Mesenchymal stem cell (in vitro differentiated cells and primary cell): ENCODE results near the gene MYBPC2.

Experiments used
- DNase-seq: peaks from one replicate; pipeline ENCODE4 v3.0.0-alpha.2; 2013
- H2AFZ ChIP-seq: one replicate; pipeline ENCODE4 v1.6.1; 2013; ENCODE audit warnings: low read depth, mild to moderate bottlenecking, control low read depth, inconsistent platforms, low read length, moderate library complexity
- H2AK5ac ChIP-seq: 2 replicates; pipeline ENCODE4 v1.6.1; 2013; ENCODE audit warnings: low read length, moderate library complexity, mild to moderate bottlenecking, inconsistent platforms; ENCODE audit not compliant: severe bottlenecking
- H2BK120ac ChIP-seq: one replicate; pipeline ENCODE4 v1.6.1; 2013; ENCODE audit warnings: low read depth, mild to moderate bottlenecking, inconsistent platforms, low read length, moderate library complexity
- H2BK12ac ChIP-seq, 2 experiments: one replicate each; pipeline ENCODE4 v1.6.1; 2013; ENCODE audit warnings: inconsistent platforms in 2 of 2, low read length in 2 of 2, mild to moderate bottlenecking in 2 of 2, moderate library complexity in 2 of 2, control low read depth in 1 of 2
- H2BK15ac ChIP-seq: one replicate; pipeline ENCODE4 v1.6.1; 2013; ENCODE audit warnings: mild to moderate bottlenecking, low read depth, inconsistent platforms; ENCODE audit not compliant: poor library complexity, severe bottlenecking
- H2BK5ac ChIP-seq: 2 replicates; pipeline ENCODE4 v1.6.1; 2013; ENCODE audit warnings: low read depth, mild to moderate bottlenecking, low read length, control low read depth, inconsistent platforms; ENCODE audit not compliant: poor library complexity, severe bottlenecking
- H3K14ac ChIP-seq, 2 experiments: one replicate each; pipeline ENCODE4 v1.6.1; 2013; ENCODE audit warnings: inconsistent platforms in 2 of 2, low read length in 2 of 2, control low read depth in 1 of 2, mild to moderate bottlenecking in 1 of 2, moderate library complexity in 1 of 2
- H3K18ac ChIP-seq, 2 experiments: one replicate each; pipeline ENCODE4 v1.6.1; 2013; ENCODE audit warnings: inconsistent platforms in 2 of 2, low read length in 2 of 2, control low read depth in 1 of 2, low read depth in 1 of 2, mild to moderate bottlenecking in 1 of 2
- H3K23ac ChIP-seq, 2 experiments: one replicate each; pipeline ENCODE4 v1.6.1; 2013; ENCODE audit warnings: inconsistent platforms in 2 of 2, low read length in 2 of 2, mild to moderate bottlenecking in 2 of 2, moderate library complexity in 2 of 2, control low read depth in 1 of 2
- H3K27ac ChIP-seq: 2 replicates; pipeline ENCODE4 v1.5.1; 2013; ENCODE audit warnings: mild to moderate bottlenecking, moderate library complexity, low read length, control low read depth, inconsistent platforms; ENCODE audit not compliant: poor library complexity, severe bottlenecking
- H3K27me3 ChIP-seq, 2 experiments: 2 replicates each; pipeline versions ENCODE4 v1.6.1 to v1.7.0; 2013; ENCODE audit warnings: low read length in 2 of 2, mild to moderate bottlenecking in 2 of 2, moderate library complexity in 2 of 2, control low read depth in 1 of 2, inconsistent platforms in 1 of 2; ENCODE audit not compliant: control insufficient read depth in 1 of 2, insufficient read depth in 1 of 2
- H3K36me3 ChIP-seq, 2 experiments: 2 replicates each; pipeline versions ENCODE4 v1.6.1 to v1.7.0; 2013; ENCODE audit warnings: low read length in 2 of 2, control low read depth in 1 of 2, inconsistent platforms in 1 of 2, low read depth in 1 of 2, mild to moderate bottlenecking in 1 of 2; ENCODE audit not compliant: insufficient read depth in 2 of 2, control insufficient read depth in 1 of 2
- H3K4ac ChIP-seq, 2 experiments: one replicate each; pipeline ENCODE4 v1.6.1; 2013; ENCODE audit warnings: inconsistent platforms in 2 of 2, low read length in 2 of 2, mild to moderate bottlenecking in 2 of 2, moderate library complexity in 2 of 2, control low read depth in 1 of 2, low read depth in 1 of 2
- H3K4me1 ChIP-seq: 2 replicates; pipeline ENCODE4 v1.6.1; 2013; ENCODE audit warnings: low read depth, low read length, control low read depth; ENCODE audit not compliant: control insufficient read depth, insufficient read depth
- H3K4me2 ChIP-seq: 2 replicates; pipeline ENCODE4 v1.6.1; 2013; ENCODE audit warnings: low read length, mild to moderate bottlenecking, inconsistent platforms; ENCODE audit not compliant: poor library complexity, severe bottlenecking
- H3K4me3 ChIP-seq, 2 experiments: 2 replicates each; pipeline versions ENCODE4 v1.5.1 to v1.7.0; 2013; ENCODE audit warnings: low read length in 2 of 2, mild to moderate bottlenecking in 2 of 2, control low read depth in 1 of 2, low read depth in 1 of 2; ENCODE audit not compliant: insufficient read depth in 1 of 2
- H3K79me1 ChIP-seq: replicated peaks from 2 replicates; pipeline ENCODE4 v1.6.1; 2013; ENCODE audit warnings: mild to moderate bottlenecking, control low read depth, low read length, inconsistent platforms; ENCODE audit not compliant: poor library complexity, severe bottlenecking
- H3K9ac ChIP-seq: 2 replicates; pipeline ENCODE4 v1.7.0; 2013; ENCODE audit warnings: mild to moderate bottlenecking, low read length, moderate library complexity
- H3K9me3 ChIP-seq: 2 replicates; pipeline ENCODE4 v1.7.0; 2013; ENCODE audit warnings: mild to moderate bottlenecking, low read length; ENCODE audit not compliant: control insufficient read depth
- H4K8ac ChIP-seq: one replicate; pipeline ENCODE4 v1.6.1; 2013; ENCODE audit warnings: inconsistent platforms, mild to moderate bottlenecking, low read length, moderate library complexity
- H4K91ac ChIP-seq: one replicate; pipeline ENCODE4 v1.6.1; 2013; ENCODE audit warnings: mild to moderate bottlenecking, low read length, inconsistent platforms
- WGBS: methylation state at CpG from one replicate; pipeline ENCODE4 v1.1.7; 2013; ENCODE audit warnings: mixed read lengths; 5-methylcytosine and 5-hydroxymethylcytosine counted together

The MYBPC2 gene

DNA sequence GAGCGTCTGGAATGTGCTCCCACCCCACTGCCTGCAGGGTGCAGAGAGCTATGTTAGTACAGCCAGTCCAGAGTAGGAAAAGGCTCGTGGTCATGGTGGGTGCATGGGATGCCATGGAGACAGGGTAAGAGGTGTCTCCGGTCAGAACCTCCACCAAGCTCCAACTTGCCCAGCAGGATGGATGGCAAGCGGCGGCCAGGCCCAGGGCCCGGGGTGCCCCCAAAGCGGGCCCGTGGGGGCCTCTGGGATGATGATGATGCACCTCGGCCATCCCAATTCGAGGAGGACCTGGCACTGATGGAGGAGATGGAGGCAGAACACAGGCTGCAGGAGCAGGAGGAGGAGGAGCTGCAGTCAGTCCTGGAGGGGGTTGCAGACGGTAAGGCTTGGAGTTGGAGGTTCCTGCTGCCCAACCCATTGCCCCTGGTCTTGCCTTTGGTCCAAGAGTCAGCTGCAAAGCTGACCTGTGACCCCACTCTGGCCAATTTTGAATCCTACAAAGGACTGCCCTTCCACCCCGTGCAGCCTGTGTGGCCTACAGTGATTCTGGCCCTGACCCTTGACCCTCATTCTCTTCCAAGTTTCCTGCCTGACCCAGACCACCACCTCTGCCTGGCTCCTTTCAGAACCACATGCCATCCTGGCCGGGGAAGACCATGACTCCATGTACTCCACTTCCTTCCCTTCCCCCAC, 33.9 kb upstream of the MYBPC2 start:
- H3K79me1 ChIP-seq, result peaks cover 26% of the 10 kb centered on the region
- H2AK5ac ChIP-seq, result no peak overlapping the region
- H3K18ac ChIP-seq, result no peak overlapping the region

DNA sequence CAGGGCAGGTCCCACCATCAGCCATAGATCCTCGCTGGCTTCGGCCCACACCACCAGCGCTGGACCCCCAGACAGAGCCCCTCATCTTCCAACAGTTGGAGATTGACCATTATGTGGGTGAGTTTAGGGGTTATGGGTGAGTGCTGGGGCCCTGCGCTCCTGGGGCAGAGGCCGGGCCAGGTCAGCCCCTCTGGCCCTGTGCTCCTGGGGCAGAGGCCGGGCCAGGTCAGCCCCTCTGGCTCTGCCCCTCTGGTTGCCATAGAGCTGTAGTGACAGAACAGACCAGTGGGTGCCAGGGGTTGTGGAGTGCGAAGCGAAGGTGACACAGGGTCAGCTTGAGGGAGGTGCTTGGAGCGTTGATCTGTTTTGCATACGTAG, 33.3 kb upstream of the MYBPC2 start:
- Histone ChIP-seq H3K23ac (no peak overlapping the region), H2BK12ac (no peak overlapping the region), H2AFZ (no peak overlapping the region), H3K27ac (no peak overlapping the region), H4K8ac (no peak overlapping the region), H2BK120ac (no peak overlapping the region), H3K14ac (no peak overlapping the region), H3K4me2 (no peak overlapping the region), H3K9ac (no peak overlapping the region), H3K4me1 (no peaks in the 10 kb centered on the region), H4K91ac (no peak overlapping the region), H3K27me3 (no peaks in the 10 kb centered on the region), H3K36me3 (peaks cover 3 to 46% of the 10 kb centered on the region in 2 experiments), H3K4me3 (no peak overlapping the region), H3K79me1 (peaks cover 26% of the 10 kb centered on the region), H3K18ac (no peak overlapping the region), H3K9me3 (no peaks in the 10 kb centered on the region), H2AK5ac (no peak overlapping the region), H2BK5ac (no peak overlapping the region), H2BK15ac (no peak overlapping the region), H3K4ac (no peak overlapping the region)
- DNase-seq, result no peak
- 97% methylated on average over 5 of the region's 10 CpGs for WGBS

More for the DNA sequence above, 33.9 kb upstream of the MYBPC2 start:
- no peak overlapping the region for H3K23ac ChIP-seq
- no peak overlapping the region for H2BK12ac ChIP-seq
- H4K91ac ChIP-seq, result no peak overlapping the region
- no peak overlapping the region for H3K9ac ChIP-seq
- no peak overlapping the region for H3K4ac ChIP-seq
- no peak for DNase-seq
- no peak overlapping the region for H2BK120ac ChIP-seq
- no peak overlapping the region for H3K27ac ChIP-seq
- H2AFZ ChIP-seq, result no peak overlapping the region
- H3K4me2 ChIP-seq, result no peak overlapping the region
- H2BK5ac ChIP-seq, result no peak overlapping the region
- peaks cover 3 to 46% of the 10 kb centered on the region in 2 experiments for H3K36me3 ChIP-seq
- H3K4me1 ChIP-seq, result no peaks in the 10 kb centered on the region
- no peaks in the 10 kb centered on the region for H3K9me3 ChIP-seq
- no peak overlapping the region for H2BK15ac ChIP-seq
- no peaks in the 10 kb centered on the region for H3K27me3 ChIP-seq
- 89% methylated on average over 13 of the region's 13 CpGs for WGBS
- no peak overlapping the region for H3K14ac ChIP-seq
- H4K8ac ChIP-seq, result no peak overlapping the region
- no peak overlapping the region for H3K4me3 ChIP-seq

DNA sequence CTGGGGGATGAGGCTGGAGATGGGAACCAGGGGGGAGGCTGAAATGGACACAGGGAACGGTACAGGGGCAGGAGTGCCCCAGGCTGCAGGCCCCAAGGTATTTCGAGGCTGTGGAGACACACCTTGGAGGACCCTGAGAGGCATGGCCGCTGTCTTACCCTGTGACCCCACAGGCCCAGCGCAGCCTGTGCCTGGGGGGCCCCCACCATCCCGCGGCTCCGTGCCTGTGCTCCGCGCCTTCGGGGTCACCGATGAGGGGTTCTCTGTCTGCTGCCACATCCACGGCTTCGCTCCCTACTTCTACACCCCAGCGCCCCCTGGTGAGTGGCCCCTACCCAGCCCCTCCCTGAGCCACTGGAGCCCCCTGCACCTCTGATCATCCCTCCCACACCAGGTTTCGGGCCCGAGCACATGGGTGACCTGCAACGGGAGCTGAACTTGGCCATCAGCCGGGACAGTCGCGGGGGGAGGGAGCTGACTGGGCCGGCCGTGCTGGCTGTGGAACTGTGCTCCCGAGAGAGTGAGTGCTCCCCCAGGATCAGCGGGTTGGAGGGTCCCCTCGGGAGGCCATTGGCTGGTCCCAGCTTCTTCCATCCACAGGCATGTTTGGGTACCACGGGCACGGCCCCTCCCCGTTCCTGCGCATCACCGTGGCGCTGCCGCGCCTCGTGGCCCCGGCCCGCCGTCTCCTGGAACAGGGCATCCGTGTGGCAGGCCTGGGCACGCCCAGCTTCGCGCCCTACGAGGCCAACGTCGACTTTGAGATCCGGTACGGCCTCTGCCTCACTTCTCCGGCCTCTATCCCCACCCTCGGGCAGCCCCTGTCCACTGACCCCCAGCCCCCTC, 30.9 kb upstream of the MYBPC2 start:
- Histone ChIP-seq H3K4me3 (no peak overlapping the region), H4K8ac (no peak overlapping the region), H3K4me1 (no peaks in the 10 kb centered on the region), H3K36me3 (peaks cover 7 to 59% of the 10 kb centered on the region in 2 experiments), H2BK12ac (no peak overlapping the region), H4K91ac (no peak overlapping the region), H2AK5ac (no peak overlapping the region), H3K4ac (no peak overlapping the region), H3K23ac (peak overlapping the region in 1 of 2 experiments; percentile 27), H3K9me3 (no peaks in the 10 kb centered on the region), H3K14ac (no peak overlapping the region), H3K27me3 (no peaks in the 10 kb centered on the region), H3K18ac (no peak overlapping the region), H3K27ac (no peak overlapping the region), H3K9ac (no peak overlapping the region), H3K79me1 (peaks cover 23% of the 10 kb centered on the region), H3K4me2 (no peak overlapping the region), H2BK120ac (no peak overlapping the region), H2BK15ac (no peak overlapping the region), H2BK5ac (no peak overlapping the region), H2AFZ (no peak overlapping the region)
- WGBS, result 97% methylated on average over 48 of the region's 48 CpGs
- DNase-seq, result no peak

DNA sequence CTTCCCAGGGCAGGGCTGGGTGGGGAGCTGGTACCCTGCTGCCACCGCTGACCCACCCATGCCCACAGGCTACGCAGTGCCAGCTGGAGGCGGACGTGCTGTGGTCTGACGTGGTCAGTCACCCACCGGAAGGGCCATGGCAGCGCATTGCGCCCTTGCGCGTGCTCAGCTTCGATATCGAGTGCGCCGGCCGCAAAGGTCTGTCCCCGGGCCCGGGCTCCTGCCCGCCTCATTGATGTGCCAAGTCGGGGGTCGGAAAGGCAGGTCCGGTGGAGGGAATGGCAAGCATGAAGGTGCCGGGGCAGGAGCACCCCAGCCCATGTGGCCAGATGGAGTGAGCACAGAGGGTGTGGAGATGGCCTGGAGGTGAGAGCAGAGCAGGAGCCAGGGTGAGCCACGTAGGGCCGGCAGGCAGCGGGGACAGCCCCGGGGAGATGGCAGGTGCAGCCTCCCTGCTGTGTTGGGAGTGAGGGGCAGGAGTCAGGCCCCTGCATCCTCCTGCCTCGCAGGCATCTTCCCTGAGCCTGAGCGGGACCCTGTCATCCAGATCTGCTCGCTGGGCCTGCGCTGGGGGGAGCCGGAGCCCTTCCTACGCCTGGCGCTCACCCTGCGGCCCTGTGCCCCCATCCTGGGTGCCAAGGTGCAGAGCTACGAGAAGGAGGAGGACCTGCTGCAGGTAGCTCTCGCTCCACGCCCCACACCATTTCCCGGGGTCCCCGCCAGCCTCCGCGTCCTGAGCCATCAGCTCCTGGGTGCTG, 30.0 kb upstream of the MYBPC2 start:
- Histone ChIP-seq H3K79me1 (peaks cover 23% of the 10 kb centered on the region), H2BK15ac (no peak overlapping the region), H3K18ac (no peak overlapping the region), H2BK12ac (no peak overlapping the region), H3K36me3 (peaks cover 7 to 65% of the 10 kb centered on the region in 2 experiments), H2AK5ac (no peak overlapping the region), H3K27me3 (no peaks in the 10 kb centered on the region), H3K23ac (no peak overlapping the region), H4K91ac (no peak overlapping the region), H3K27ac (no peak overlapping the region), H2BK5ac (no peak overlapping the region), H3K9me3 (no peaks in the 10 kb centered on the region), H2AFZ (no peak overlapping the region), H3K4me2 (no peak overlapping the region), H3K4me1 (no peaks in the 10 kb centered on the region), H4K8ac (no peak overlapping the region), H2BK120ac (no peak overlapping the region), H3K9ac (no peak overlapping the region), H3K14ac (no peak overlapping the region), H3K4me3 (no peak overlapping the region), H3K4ac (no peak overlapping the region)
- no peak for DNase-seq
- 99% methylated on average over 41 of the region's 41 CpGs for WGBS
